Measurements from ENCODE around the gene CAP1. TPM values are rescaled to one million over a fixed set of nuclear protein-coding genes. Genes with fewer than 3 reads are reported as not detected.
"Not testable (repeated sequence)": the region's sequence is repeated elsewhere in the genome, so short reads cannot be mapped to it uniquely, and the experiment has no call there.

The CAP1 gene
- total RNA-seq, 1 experiment from 2014 or later, result 255 TPM

DNA sequence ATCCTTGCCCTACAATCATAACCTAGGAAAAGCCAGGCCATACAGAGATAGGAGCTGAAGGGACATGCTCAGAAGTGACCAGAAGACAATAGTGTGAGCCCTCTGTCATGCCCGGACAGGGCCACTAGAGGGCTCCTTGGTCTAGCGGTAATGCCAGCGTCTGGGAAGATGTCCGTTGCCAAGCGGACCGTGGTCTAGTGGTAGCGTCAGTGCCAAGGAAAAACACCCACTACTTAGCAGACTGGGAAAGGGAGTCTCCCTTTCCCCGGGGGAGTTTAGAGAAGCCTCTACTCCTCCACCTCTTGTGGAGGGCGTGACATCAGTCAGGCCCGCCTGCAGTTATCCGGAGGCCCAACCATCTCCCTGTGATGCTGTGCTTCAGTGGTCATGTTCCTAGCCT is 44.2 kb downstream of the CAP1 start:
- H4K91ac ChIP-seq (ENCODE audit: insufficient read length, low read depth, low read length); H2AFZ ChIP-seq (ENCODE audit: low read length); H3K4me1 ChIP-seq (ENCODE audit: insufficient read depth, low read length); H3K27ac ChIP-seq (ENCODE audit: insufficient read length, low read depth, low read length); H3K4ac ChIP-seq (ENCODE audit: low read depth, low read length); H3K14ac ChIP-seq (ENCODE audit: insufficient read depth, low read length); H3K4me3 Mint-ChIP-seq; H2AK5ac ChIP-seq (ENCODE audit: insufficient read length, low read length); H3K27me3 Mint-ChIP-seq (ENCODE audit: low read depth); H3K27me3 ChIP-seq (ENCODE audit: insufficient read depth, low read length); H3K56ac ChIP-seq (ENCODE audit: insufficient read length, low read depth, low read length); H4K5ac ChIP-seq (ENCODE audit: insufficient read length, low read depth, low read length); H3K9ac ChIP-seq (ENCODE audit: extremely low read depth, insufficient read length, low read length); H3K23me2 ChIP-seq (ENCODE audit: insufficient read length, low read depth, low read length, poor library complexity, severe bottlenecking); H3K4me1 Mint-ChIP-seq; H3K23ac ChIP-seq (ENCODE audit: insufficient read length, low read depth, low read length); H4K8ac ChIP-seq (replicated peaks; ENCODE audit: insufficient read length, low read depth, low read length); H3T11ph ChIP-seq (ENCODE audit: low read length); H4K20me1 ChIP-seq (ENCODE audit: control insufficient read depth, insufficient read depth, insufficient read length); H2BK12ac ChIP-seq (ENCODE audit: insufficient read length, low read depth, low read length); H3K9me3 ChIP-seq (ENCODE audit: control insufficient read depth, low read depth, low read length); H2BK20ac ChIP-seq (ENCODE audit: low read depth, low read length, poor library complexity, severe bottlenecking); H3K18ac ChIP-seq (ENCODE audit: insufficient read length, low read depth, low read length); H2BK15ac ChIP-seq (ENCODE audit: low read depth, low read length); H3K27ac Mint-ChIP-seq; H3K9me3 Mint-ChIP-seq; H3K4me2 ChIP-seq (ENCODE audit: insufficient read depth, insufficient read length, low read length); H3K79me1 ChIP-seq (ENCODE audit: insufficient read depth, low read depth, low read length, poor library complexity, severe bottlenecking); H2BK120ac ChIP-seq (ENCODE audit: low read depth, low read length, poor library complexity, severe bottlenecking); H3K79me2 ChIP-seq (ENCODE audit: insufficient read depth, low read length); H2BK5ac ChIP-seq (ENCODE audit: insufficient read length, low read length): not testable (repeated sequence)
- peak; percentile 74 for DNase-seq
- no CpG with 5 or more reads among the region's 11 CpGs for WGBS (ENCODE audit: extremely low coverage, insufficient read length, low lambda C conversion rate)
- peaks cover 29 to 74% (median 38%) of the 10 kb centered on the region in 3 experiments for H3K36me3 Mint-ChIP-seq (ENCODE audit: insufficient read depth in 1 of 3, low read depth in 3 of 3)
- TF ChIP-seq, protein P1, sequence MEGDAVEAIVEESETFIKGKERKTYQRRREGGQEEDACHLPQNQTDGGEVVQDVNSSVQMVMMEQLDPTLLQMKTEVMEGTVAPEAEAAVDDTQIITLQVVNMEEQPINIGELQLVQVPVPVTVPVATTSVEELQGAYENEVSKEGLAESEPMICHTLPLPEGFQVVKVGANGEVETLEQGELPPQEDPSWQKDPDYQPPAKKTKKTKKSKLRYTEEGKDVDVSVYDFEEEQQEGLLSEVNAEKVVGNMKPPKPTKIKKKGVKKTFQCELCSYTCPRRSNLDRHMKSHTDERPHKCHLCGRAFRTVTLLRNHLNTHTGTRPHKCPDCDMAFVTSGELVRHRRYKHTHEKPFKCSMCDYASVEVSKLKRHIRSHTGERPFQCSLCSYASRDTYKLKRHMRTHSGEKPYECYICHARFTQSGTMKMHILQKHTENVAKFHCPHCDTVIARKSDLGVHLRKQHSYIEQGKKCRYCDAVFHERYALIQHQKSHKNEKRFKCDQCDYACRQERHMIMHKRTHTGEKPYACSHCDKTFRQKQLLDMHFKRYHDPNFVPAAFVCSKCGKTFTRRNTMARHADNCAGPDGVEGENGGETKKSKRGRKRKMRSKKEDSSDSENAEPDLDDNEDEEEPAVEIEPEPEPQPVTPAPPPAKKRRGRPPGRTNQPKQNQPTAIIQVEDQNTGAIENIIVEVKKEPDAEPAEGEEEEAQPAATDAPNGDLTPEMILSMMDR (conservative IDR thresholded peaks at IDR 0.05), result peak; percentile 75
